ENCODE data around the gene SH3D21.

Gene SH3D21

GRCh38 chr1:36330940-36331339 lies 24.8 kb downstream of the SH3D21 start:
- DNase-seq: no peak

GRCh38 chr1:36337830-36338229 lies 31.7 kb downstream of the SH3D21 start:
- DNase-seq: no peak

- DNase-seq: no peak
These were observed 33.0 kb downstream of the SH3D21 start for GRCh38 chr1:36339215-36339614.

GRCh38 chr1:36339615-36340014 lies 33.4 kb downstream of the SH3D21 start:
- no peak for DNase-seq

- no peak for DNase-seq
These were observed 35.6 kb downstream of the SH3D21 start for GRCh38 chr1:36341626-36342320.

DNA sequence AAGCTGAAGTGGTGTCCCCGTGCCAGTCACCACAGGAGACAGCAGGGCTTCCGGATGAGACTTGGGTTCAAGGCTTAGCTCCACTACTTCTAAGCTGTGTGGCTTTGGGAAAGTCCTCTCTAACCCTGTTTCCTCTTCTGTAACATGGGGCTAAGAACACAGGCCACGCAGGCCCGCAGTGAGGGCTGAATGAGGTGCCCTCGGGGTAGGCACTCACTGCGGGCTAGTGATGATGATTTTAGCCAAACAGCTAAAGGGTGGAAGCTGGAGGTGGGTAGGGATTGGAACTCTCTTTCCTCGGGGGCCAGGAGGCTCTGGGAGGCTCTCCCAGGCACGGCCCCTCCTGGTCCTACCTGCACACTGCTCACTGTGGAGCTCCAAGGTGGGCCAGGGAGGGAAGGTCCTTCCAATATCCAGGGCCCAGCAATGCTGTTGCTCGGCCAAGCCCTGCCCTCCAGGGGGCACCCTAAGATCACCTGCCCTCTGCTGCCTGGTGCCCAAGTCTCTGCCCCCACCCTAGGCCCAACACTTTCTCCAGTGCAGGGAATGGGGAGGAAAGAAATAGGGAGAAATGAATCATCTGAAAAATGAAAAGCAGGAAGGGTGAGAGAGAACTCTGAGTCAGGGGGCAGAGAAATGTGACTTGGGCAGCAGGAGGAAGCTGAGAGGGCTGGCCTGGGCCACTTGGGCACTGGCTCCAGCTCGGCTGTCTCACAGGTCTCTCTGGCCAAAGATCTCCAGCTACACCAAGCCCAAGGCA lies 36.4 kb downstream of the SH3D21 start:
- no peak for DNase-seq

DNA sequence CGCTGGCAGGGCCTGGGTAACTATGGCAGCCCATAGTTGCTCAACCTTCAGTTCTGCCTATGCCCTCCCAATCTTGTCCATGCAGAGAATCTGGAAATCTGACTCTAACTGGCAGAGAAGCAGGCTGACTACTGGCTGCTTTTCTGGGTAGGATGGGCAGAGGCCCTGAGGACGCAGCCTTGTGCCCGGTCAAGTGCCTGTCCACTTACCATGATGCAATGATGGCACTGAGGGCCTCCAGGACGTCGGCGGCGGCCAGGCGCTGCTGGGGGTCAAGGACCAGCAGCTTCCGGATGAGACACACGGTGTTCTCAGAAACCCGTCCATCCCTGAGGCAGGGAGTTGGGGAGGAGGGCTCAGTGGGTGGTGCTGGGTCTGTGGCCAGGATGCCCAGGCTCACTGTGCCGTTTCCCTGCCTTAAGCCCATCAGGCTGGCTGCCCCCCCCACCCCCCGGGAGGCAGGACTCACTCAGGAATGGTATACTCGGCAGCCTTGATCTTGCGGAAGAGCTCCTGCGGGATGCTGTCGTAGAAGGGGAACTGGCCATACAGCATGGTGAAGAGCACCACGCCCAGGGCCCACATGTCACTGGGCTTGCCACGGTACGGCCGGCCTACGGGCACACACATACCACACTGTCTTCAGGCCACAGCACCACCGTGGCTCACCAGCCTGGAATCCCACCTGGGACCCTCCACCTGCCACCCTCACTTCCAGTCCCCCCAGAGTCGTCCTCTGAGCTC lies 37.7 kb downstream of the SH3D21 start:
- no peak for DNase-seq

GRCh38 chr1:36344395-36344680 lies 38.2 kb downstream of the SH3D21 start:
- DNase-seq: no peak

DNA sequence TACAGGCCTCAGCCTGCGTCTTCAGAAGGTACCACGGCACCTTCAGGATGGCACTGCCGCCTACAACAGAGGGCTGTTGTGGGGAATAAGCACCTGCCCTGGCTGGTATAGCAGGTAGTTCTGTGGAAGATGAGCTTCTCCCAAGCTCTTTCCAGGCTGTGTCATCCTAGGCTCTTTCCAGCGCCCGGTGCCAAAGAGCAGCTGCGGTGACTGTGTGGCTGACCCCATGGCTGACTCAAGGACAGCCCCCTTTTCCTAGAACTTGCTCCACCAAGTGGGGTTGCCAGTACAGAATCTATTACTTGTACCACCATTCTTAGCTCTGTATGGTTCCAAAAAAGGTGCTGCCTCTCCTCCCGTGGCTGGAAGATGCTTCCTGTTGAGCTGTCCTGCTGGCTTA lies 39.2 kb downstream of the SH3D21 start:
- no peak for DNase-seq

DNA sequence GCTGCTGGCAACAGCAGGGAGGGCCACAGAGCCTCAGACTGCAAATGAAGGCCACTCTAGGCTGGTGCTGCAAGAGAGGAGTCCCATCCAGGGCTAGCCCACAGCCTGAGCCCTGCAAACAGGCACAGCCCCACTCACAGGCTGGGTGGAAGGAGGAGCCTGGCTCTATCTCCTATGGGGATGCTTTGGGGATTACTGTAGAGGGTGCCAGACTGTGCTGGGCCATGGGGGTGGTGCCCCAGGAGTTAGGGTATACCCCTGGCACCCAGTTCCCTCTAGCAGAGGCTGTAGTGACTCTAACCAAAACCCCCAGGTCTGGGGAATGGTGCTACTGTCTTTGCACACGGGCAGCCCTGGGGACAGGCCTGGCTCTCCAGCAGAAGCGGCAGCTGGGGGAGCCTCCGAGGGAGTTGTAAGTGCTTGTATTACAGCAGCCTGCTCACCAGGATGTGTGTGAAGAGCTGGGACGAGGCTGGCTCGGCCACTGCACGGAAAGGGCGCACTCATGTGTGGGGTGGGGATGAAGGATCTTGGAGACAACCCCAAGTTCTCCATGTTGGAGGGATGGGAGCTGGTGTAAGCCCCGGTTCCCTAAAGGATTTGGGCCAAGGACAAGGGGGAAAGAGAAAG lies 40.7 kb downstream of the SH3D21 start:
- no peak for DNase-seq

DNA sequence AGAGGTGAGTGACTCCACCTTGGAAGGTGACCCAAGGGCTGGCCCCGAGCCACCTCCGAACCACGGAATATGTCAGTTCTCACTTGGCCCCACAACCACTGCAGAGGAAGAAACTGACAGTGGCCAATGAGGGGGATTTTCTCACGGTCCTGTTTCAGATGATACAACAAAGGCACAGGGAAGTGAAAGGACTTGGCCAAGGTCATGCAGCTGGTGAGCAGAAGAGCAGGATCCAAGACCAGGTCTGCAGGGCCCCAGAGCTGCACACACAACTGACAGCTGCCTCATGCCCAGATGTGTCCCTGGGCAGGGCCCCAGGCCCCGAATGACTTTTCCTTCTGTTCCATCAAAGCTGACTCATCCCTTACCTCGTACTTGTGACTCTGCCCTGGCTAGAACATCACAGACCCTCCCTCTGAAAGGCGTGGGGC lies 43.1 kb downstream of the SH3D21 start:
- DNase-seq: no peak

DNA sequence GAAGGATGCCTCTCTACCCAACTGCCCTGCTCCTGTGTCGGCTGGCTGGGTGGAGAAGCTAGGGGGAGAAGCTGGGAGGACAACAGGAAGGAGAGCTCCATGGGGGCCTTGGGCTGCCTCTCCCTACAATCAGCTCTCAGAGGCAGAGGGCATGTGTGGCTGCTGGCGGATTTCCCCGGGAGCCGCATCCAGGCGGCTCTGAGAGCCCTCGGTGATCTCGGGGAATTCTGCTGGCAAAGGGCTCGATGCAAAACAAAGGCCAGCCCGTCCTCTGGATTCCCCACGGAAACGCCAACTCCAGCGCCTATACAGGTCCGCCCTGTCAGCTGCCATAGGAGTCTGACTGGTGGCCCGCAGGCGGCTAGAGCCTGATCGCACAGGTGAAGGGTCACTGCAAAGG lies 43.7 kb downstream of the SH3D21 start:
- no peak for DNase-seq

DNA sequence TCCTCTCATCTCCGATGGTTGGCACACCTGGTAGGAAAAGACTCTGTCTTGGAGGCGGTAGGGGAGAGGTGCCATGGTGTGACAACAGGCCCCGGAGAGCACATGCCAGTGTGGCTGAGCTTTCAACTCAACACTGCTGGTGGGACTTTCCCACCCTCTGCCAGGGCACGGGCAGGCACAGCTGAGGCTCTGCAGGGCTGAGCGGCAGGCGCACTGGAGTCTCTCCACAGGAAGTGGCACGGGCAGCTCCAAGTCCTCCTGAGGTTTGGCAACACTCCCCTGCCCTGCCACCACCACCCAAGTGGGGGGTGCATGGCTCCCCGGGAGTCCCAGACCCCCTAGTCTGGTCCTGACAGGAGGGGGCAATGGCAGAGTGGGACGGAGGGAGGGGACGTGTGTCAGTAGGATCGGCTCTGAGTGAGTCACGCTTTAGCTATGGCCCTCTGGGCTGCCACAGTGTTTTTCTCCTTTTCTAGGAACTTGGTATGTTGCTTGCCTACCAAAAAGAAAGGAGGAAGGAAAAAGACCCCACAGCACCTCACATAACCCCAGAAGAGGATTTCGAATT lies 44.6 kb downstream of the SH3D21 start:
- no peak for DNase-seq

- no peak for DNase-seq
These were observed 45.2 kb downstream of the SH3D21 start for GRCh38 chr1:36351227-36351977.

DNA sequence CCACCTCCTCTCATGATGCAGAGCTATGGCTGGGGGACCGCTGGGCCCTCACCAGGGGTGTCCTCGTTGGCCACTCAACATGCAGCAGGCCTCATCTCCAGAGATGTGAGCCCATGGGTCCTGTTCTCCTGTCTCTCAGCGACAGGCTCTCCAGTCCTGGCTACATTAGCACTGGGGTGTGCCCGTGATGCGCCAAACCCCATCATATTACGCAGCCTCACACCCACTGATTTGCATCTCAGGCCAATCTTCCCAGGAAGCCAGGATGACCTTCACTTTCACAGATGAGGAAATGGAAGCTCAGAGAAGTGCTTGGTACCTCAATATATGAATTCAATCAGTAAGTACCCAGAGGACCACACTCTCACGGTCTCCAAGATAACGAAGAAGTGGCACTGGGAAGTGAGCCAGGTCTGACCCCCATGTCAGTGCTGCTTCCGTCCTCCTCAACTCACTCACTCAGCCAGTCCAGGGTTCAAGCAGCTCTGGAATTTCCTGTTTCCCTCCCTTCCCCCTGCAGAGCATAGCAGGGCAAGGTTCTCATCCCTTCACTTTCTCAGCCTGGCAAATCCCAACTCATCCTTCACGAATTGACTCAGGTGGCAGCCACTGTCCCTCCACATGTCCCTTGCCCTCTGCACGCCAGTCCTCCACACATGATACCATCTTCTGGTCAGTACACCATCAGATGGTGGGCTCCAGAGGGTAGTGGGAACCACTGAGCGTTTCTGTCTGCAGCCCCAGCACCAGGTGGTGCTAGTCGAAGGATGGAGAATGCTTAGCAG lies 46.1 kb downstream of the SH3D21 start:
- DNase-seq: no peak

- DNase-seq: no peak
These were observed 47.0 kb downstream of the SH3D21 start for GRCh38 chr1:36352910-36353878.

- no peak for DNase-seq
These were observed 48.3 kb downstream of the SH3D21 start for GRCh38 chr1:36354486-36354885.

DNA sequence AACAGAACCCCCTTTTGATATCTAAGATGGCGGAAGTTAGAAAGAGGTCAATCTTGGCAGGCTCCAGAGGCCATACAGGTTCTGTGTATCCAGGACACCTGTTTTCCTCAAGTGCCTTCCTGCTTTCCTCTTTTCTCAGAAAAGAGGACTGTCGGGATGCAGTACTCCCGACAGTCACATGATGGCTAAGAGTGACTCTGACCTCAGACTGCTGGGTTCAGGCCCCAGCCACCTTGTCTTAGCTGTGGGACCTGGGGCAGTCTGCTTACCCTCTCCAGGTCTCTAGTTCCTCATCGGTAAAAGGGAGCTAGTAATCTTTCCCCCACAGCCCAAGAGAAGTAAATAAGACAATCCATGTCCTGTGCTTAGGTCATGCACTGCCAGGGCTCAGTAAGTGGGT lies 49.6 kb downstream of the SH3D21 start:
- DNase-seq: no peak

DNA sequence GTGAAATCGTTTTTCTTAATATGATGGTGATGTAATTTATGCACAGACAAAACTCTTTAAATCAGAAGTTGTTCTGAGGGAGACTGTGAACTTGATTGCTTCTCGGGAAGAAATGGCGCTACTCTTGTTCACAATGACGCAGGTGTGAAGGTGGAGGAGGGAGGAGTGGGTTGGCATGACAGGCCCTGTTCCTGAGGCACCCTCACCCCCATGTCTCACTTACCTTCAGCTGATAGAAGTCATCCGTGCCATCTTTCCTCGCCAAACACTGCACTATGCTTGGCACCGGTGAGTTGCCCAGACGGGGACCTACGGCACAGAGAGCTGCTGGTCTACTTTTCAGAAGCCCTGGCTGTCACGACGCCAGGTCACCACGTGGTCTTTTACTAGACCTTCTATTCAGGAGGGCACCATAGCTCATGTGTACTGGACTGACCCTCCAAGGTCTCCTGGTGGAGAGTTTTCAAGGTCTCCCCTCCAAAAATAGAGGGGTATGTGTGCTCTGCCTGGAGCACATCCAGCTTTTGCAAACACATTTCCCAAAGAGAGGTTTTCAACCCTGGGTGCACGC lies 52.4 kb downstream of the SH3D21 start:
- no peak for DNase-seq

- no peak for DNase-seq
These were observed 53.2 kb downstream of the SH3D21 start for GRCh38 chr1:36359383-36359782.
